HEK293 (cell line): ENCODE measurements around the gene ACADSB.

Experiments used
- CTCF ChIA-PET: fragments of 350-600 bp; formaldehyde crosslinking; extraction: SDS; loops from one replicate; lab custom pipeline; 2021; ENCODE audit warnings: antibody characterized with exemption; lab: Yijun Ruan, JAX
- POLR2A ChIA-PET: fragments of 300-600 bp; formaldehyde crosslinking; extraction: SDS; loops from one replicate; lab custom pipeline; 2020; ENCODE audit warnings: antibody characterized with exemption, inconsistent platforms; lab: Yijun Ruan, JAX
- H3K27ac ChIP-seq: fragments of 200-500 bp; sonication (Bioruptor generic); 2 replicates; pipeline ENCODE4 v1.5.1; 2014; ENCODE audit warnings: low read depth, low read length, control low read depth, inconsistent platforms; ENCODE audit errors: extremely low read depth
- H3K36me3 ChIP-seq, 2 experiments: fragments of 200-500 bp in 1 of 2; sonication (Bioruptor generic) in 1 of 2; 1 replicate in 1 of 2; 2 replicates in 1 of 2; pipeline ENCODE4 v1.5.1; 2014 to 2017; ENCODE audit warnings: inconsistent platforms in 2 of 2, low read length in 2 of 2; ENCODE audit not compliant: control insufficient read depth in 2 of 2, insufficient read depth in 1 of 2
- H3K4me1 ChIP-seq: fragments of 200-500 bp; sonication (Bioruptor generic); 2 replicates; pipeline ENCODE4 v1.5.1; 2014; ENCODE audit warnings: mild to moderate bottlenecking, low read length, inconsistent platforms; ENCODE audit not compliant: control insufficient read depth, insufficient read depth
- H3K4me3 ChIP-seq: 2 replicates; pipeline ENCODE4 v1.5.1; 2011; ENCODE audit warnings: low read depth, mild to moderate bottlenecking, control low read depth, low read length, moderate library complexity
- H3K9me3 ChIP-seq: fragments of 200-500 bp; sonication (Bioruptor generic); 2 replicates; pipeline ENCODE4 v1.5.1; 2014; ENCODE audit warnings: low read depth, low read length, inconsistent platforms; ENCODE audit not compliant: control insufficient read depth, insufficient read depth
- BCL11B ChIP-seq: fragments of 450-650 bp; formaldehyde crosslinking; IDR thresholded peaks from 2 replicates; pipeline ENCODE4 v1.5.1; 2016; ENCODE audit warnings: low read depth, missing biosample characterization, missing genetic modification characterization
- BCL6B ChIP-seq: fragments of 450-650 bp; formaldehyde crosslinking; IDR thresholded peaks from 2 replicates; pipeline ENCODE4 v1.5.1; 2017; ENCODE audit warnings: missing biosample characterization, missing genetic modification characterization
- GLIS2 ChIP-seq: fragments of 450-650 bp; formaldehyde crosslinking; IDR thresholded peaks from 2 replicates; pipeline ENCODE4 v1.5.1; 2016; ENCODE audit warnings: missing biosample characterization, missing genetic modification characterization
- IKZF3 ChIP-seq: fragments of 450-650 bp; IDR thresholded peaks from 2 replicates; pipeline ENCODE4 v1.5.0; 2018; ENCODE audit warnings: missing biosample characterization, mild to moderate bottlenecking, missing genetic modification characterization, moderate library complexity
- KLF10 ChIP-seq: fragments of 450-650 bp; IDR thresholded peaks from 2 replicates; pipeline ENCODE4 v1.5.1; 2018; ENCODE audit warnings: missing biosample characterization, mild to moderate bottlenecking, missing genetic modification characterization
- KLF8 ChIP-seq: fragments of 450-650 bp; formaldehyde crosslinking; IDR thresholded peaks from 2 replicates; pipeline ENCODE4 v1.5.1; 2016; ENCODE audit warnings: missing biosample characterization, missing genetic modification characterization
- ZNF10 ChIP-seq: fragments of 450-650 bp; formaldehyde crosslinking; IDR thresholded peaks from 2 replicates; pipeline ENCODE4 v1.5.1; 2017; ENCODE audit warnings: missing biosample characterization, missing genetic modification characterization
- ZNF155 ChIP-seq: fragments of 450-650 bp; formaldehyde crosslinking; IDR thresholded peaks from 2 replicates; pipeline ENCODE4 v1.5.1; 2016; ENCODE audit warnings: missing biosample characterization, missing genetic modification characterization
- ZNF175 ChIP-seq: fragments of 450-650 bp; formaldehyde crosslinking; IDR thresholded peaks from 2 replicates; pipeline ENCODE4 v1.5.1; 2016; ENCODE audit warnings: missing biosample characterization, missing genetic modification characterization
- ZNF214 ChIP-seq: fragments of 450-650 bp; formaldehyde crosslinking; IDR thresholded peaks from 2 replicates; pipeline ENCODE4 v1.5.1; 2017; ENCODE audit warnings: missing biosample characterization, mild to moderate bottlenecking, missing genetic modification characterization, borderline replicate concordance
- ZNF223 ChIP-seq: fragments of 450-650 bp; formaldehyde crosslinking; IDR thresholded peaks from 2 replicates; pipeline ENCODE4 v1.5.1; 2016; ENCODE audit warnings: missing biosample characterization, missing genetic modification characterization
- ZNF311 ChIP-seq: fragments of 450-650 bp; formaldehyde crosslinking; IDR thresholded peaks from 2 replicates; pipeline ENCODE4 v1.5.1; 2017; ENCODE audit warnings: missing biosample characterization, missing genetic modification characterization, borderline replicate concordance
- ZNF391 ChIP-seq: fragments of 450-650 bp; formaldehyde crosslinking; IDR thresholded peaks from 2 replicates; pipeline ENCODE4 v1.5.1; 2016; ENCODE audit warnings: low read depth, missing biosample characterization, missing genetic modification characterization, borderline replicate concordance
- ZNF433 ChIP-seq: fragments of 450-650 bp; formaldehyde crosslinking; IDR thresholded peaks from 2 replicates; pipeline ENCODE4 v1.5.1; 2016; ENCODE audit warnings: missing biosample characterization, missing genetic modification characterization, low read depth
- ZNF473 ChIP-seq: fragments of 450-650 bp; formaldehyde crosslinking; IDR thresholded peaks from 2 replicates; pipeline ENCODE4 v1.5.1; 2017; ENCODE audit warnings: missing biosample characterization, missing genetic modification characterization
- ZNF621 ChIP-seq: fragments of 450-650 bp; formaldehyde crosslinking; IDR thresholded peaks from 2 replicates; pipeline ENCODE4 v1.5.1; 2017; ENCODE audit warnings: missing biosample characterization, missing genetic modification characterization
- ZNF623 ChIP-seq: fragments of 450-650 bp; formaldehyde crosslinking; IDR thresholded peaks from 2 replicates; pipeline ENCODE4 v1.5.1; 2016; ENCODE audit warnings: missing biosample characterization, missing genetic modification characterization
- ZNF629 ChIP-seq: fragments of 450-650 bp; formaldehyde crosslinking; IDR thresholded peaks from 2 replicates; pipeline ENCODE4 v1.5.1; 2017; ENCODE audit warnings: missing biosample characterization, missing genetic modification characterization
- ZNF639 ChIP-seq: fragments of 450-650 bp; formaldehyde crosslinking; IDR thresholded peaks from 2 replicates; pipeline ENCODE4 v1.5.1; 2016; ENCODE audit warnings: missing biosample characterization, missing genetic modification characterization
- ZNF792 ChIP-seq: fragments of 450-650 bp; formaldehyde crosslinking; IDR thresholded peaks from 2 replicates; pipeline ENCODE4 v1.5.1; 2016; ENCODE audit warnings: missing biosample characterization, missing genetic modification characterization
- ZSCAN18 ChIP-seq: fragments of 450-650 bp; formaldehyde crosslinking; IDR thresholded peaks from 2 replicates; pipeline ENCODE4 v1.5.1; 2016; ENCODE audit warnings: missing biosample characterization, missing genetic modification characterization
- TF ChIP-seq, protein P1 (sequence below): fragments of 450-650 bp; formaldehyde crosslinking; IDR thresholded peaks from 2 replicates; pipeline ENCODE4 v1.5.1; 2016; ENCODE audit warnings: missing biosample characterization, missing genetic modification characterization
- TF ChIP-seq, protein P2 (sequence below): fragments of 450-650 bp; formaldehyde crosslinking; IDR thresholded peaks from 2 replicates; pipeline ENCODE4 v1.5.1; 2016; ENCODE audit warnings: missing biosample characterization, missing genetic modification characterization
- TF ChIP-seq, protein P3 (sequence below): IDR thresholded peaks from 2 replicates; pipeline ENCODE4 v1.6.1; 2011; ENCODE audit warnings: mild to moderate bottlenecking, low read depth, low read length, borderline replicate concordance

The ACADSB gene

GRCh38 chr10:122968698-122969097 is 40.1 kb upstream of the ACADSB start:
- ChIA-PET POLR2A (no interaction called here), CTCF (interaction anchor here (0.8 to 1.5 kb wide), 2 partner anchors 10 to 13 kb away, joined by 4 to 6 read pairs; no protein-coding TSS in a partner anchor)
- H3K9me3 ChIP-seq = no peaks in the 10 kb centered on the region; the same call in 1 of the 2 replicates
- no peak overlapping the region for H3K4me3 ChIP-seq
- TF ChIP-seq GLIS2 (tag by site-specific recombination) (no peak), KLF8 (tag by site-specific recombination) (no peak), ZNF639 (tag by site-specific recombination) (no peak), BCL11B (tag by site-specific recombination) (no peak), ZNF223 (tag by site-specific recombination) (no peak), ZNF175 (tag by site-specific recombination) (no peak), ZNF792 (tag by site-specific recombination) (no peak), ZNF623 (tag by site-specific recombination) (no peak), ZNF629 (no peak), IKZF3 (tag by site-specific recombination) (no peak), ZNF621 (no peak), ZNF433 (no peak), ZSCAN18 (tag by site-specific recombination) (no peak), ZNF391 (tag by site-specific recombination) (no peak)
- TF ChIP-seq, protein P1, sequence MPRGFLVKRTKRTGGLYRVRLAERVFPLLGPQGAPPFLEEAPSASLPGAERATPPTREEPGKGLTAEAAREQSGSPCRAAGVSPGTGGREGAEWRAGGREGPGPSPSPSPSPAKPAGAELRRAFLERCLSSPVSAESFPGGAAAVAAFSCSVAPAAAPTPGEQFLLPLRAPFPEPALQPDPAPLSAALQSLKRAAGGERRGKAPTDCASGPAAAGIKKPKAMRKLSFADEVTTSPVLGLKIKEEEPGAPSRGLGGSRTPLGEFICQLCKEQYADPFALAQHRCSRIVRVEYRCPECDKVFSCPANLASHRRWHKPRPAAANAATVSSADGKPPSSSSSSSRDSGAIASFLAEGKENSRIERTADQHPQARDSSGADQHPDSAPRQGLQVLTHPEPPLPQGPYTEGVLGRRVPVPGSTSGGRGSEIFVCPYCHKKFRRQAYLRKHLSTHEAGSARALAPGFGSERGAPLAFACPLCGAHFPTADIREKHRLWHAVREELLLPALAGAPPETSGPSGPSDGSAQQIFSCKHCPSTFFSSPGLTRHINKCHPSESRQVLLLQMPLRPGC (tag by site-specific recombination) = no peak
- TF ChIP-seq, protein P2, sequence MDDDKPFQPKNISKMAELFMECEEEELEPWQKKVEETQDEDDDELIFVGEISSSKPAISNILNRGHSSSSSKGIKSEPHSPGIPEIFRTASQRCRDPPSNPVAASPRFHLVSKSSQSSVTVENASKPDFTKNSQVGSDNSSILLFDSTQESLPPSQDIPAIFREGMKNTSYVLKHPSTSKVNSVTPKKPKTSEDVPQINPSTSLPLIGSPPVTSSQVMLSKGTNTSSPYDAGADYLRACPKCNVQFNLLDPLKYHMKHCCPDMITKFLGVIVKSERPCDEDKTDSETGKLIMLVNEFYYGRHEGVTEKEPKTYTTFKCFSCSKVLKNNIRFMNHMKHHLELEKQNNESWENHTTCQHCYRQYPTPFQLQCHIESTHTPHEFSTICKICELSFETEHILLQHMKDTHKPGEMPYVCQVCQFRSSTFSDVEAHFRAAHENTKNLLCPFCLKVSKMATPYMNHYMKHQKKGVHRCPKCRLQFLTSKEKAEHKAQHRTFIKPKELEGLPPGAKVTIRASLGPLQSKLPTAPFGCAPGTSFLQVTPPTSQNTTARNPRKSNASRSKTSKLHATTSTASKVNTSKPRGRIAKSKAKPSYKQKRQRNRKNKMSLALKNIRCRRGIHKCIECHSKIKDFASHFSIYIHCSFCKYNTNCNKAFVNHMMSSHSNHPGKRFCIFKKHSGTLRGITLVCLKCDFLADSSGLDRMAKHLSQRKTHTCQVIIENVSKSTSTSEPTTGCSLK (tag by site-specific recombination) = no peak
- TF ChIP-seq, all 188 proteins: peak for 0
- no peaks in the 10 kb centered on the region for H3K4me1 ChIP-seq
- H3K36me3 ChIP-seq = peaks cover 0 to 4% of the 10 kb centered on the region in 2 experiments; a peak in 1 of 3 replicates
- no peak overlapping the region for H3K27ac ChIP-seq

GRCh38 chr10:122974023-122974422 is 34.8 kb upstream of the ACADSB start:
- Histone ChIP-seq H3K27ac (no peak overlapping the region), H3K4me3 (no peak overlapping the region), H3K4me1 (no peaks in the 10 kb centered on the region), H3K36me3 (no peaks in the 10 kb centered on the region), H3K9me3 (no peaks in the 10 kb centered on the region)
- ChIA-PET POLR2A (no interaction called here), CTCF (no interaction called here)
- TF ChIP-seq BCL6B (tag by site-specific recombination) (no peak), ZNF214 (tag by site-specific recombination) (no peak), ZNF155 (tag by site-specific recombination) (no peak), KLF10 (no peak), ZNF311 (tag by site-specific recombination) (no peak), ZNF10 (no peak), ZNF473 (tag by site-specific recombination) (no peak)
- TF ChIP-seq, protein P1 (tag by site-specific recombination) = no peak
- TF ChIP-seq, protein P3, sequence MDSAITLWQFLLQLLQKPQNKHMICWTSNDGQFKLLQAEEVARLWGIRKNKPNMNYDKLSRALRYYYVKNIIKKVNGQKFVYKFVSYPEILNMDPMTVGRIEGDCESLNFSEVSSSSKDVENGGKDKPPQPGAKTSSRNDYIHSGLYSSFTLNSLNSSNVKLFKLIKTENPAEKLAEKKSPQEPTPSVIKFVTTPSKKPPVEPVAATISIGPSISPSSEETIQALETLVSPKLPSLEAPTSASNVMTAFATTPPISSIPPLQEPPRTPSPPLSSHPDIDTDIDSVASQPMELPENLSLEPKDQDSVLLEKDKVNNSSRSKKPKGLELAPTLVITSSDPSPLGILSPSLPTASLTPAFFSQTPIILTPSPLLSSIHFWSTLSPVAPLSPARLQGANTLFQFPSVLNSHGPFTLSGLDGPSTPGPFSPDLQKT = no peak
